Esophagus muscularis mucosa (tissue), 4 donors: Measurements from ENCODE around the gene SLX4IP. TPM values are rescaled to one million over a fixed set of nuclear protein-coding genes. Genes with fewer than 3 reads are reported as not detected.

Experiments used
- DNase-seq: peaks from one replicate; pipeline ENCODE4 v3.0.0-alpha.2; 2017; ENCODE audit errors: extremely low spot score
- H3K27ac ChIP-seq, 4 donors: fragments of 200-600 bp; sonication (generic); replicated peaks in 1 of 4; 1 replicate in 3 of 4; 2 replicates in 1 of 4; pipeline ENCODE4 v1.5.1; 2016 to 2019; ENCODE audit warnings: mild to moderate bottlenecking in 1 of 4
- H3K27me3 ChIP-seq, 4 donors: fragments of 200-600 bp; sonication (generic); one replicate each; pipeline versions ENCODE4 v1.5.1 to v1.6.0; 2016 to 2019
- H3K36me3 ChIP-seq, 4 donors: fragments of 200-600 bp; sonication (generic); one replicate each; pipeline ENCODE4 v1.5.1; 2016 to 2019
- H3K4me1 ChIP-seq, 4 donors: fragments of 200-600 bp; sonication (generic); one replicate each; pipeline ENCODE4 v1.5.1; 2016 to 2019
- H3K4me3 ChIP-seq, 4 donors: fragments of 200-600 bp; sonication (generic); 1 replicate in 2 of 4; 2 replicates in 2 of 4; pipeline ENCODE4 v1.5.1; 2016 to 2019; ENCODE audit warnings: mild to moderate bottlenecking in 4 of 4, moderate library complexity in 1 of 4
- H3K9me3 ChIP-seq, 4 donors: fragments of 200-600 bp; sonication (generic); 1 replicate in 3 of 4; 2 replicates in 1 of 4; pipeline ENCODE4 v1.5.1; 2016 to 2019
- CTCF ChIP-seq, 3 experiments: fragments of 200-600 bp in 2 of 3; fragments of 450-650 bp in 1 of 3; sonication (generic) in 2 of 3; IDR thresholded peaks; one replicate each; pipeline ENCODE4 v1.5.1; 2017 to 2019; ENCODE audit warnings: antibody characterized with exemption in 3 of 3, mild to moderate bottlenecking in 2 of 3, moderate library complexity in 1 of 3
- EP300 ChIP-seq: sonication (generic); formaldehyde crosslinking; IDR thresholded peaks from one replicate; pipeline ENCODE4 v1.6.1; 2017; ENCODE audit warnings: antibody characterized with exemption
- POLR2A ChIP-seq: fragments of 450-650 bp; IDR thresholded peaks from one replicate; pipeline ENCODE4 v1.6.1; 2017; ENCODE audit warnings: antibody characterized with exemption, moderate library complexity, mild to moderate bottlenecking, low read depth
- POLR2AphosphoS5 ChIP-seq, 2 donors: sonication (generic); formaldehyde crosslinking; IDR thresholded peaks; one replicate each; pipeline ENCODE4 v1.6.1; 2017; ENCODE audit warnings: antibody characterized with exemption in 2 of 2
- WGBS: methylation state at CpG from one replicate; pipeline ENCODE4 v1.1.5; 2018; 5-methylcytosine and 5-hydroxymethylcytosine counted together
- intact Hi-C: fragments of 100-400 bp; cut with DNase I; formaldehyde crosslinking; loops from one replicate; pipeline ENCODE4 v1.15.1; 2023
- total RNA-seq, 4 donors: library from RNA; depleted of rRNA; stranded (reverse); fragments of >200 nt; gene quantifications; one replicate each; pipeline versions ENCODE4 v1.1.0 to v1.2.1, GENCODE V29; 2016

Gene SLX4IP
- total RNA-seq, 4 donors from 2014 or later = 1.2 to 2.1 (median 1.5) TPM

GRCh38 chr20:10539818-10540553, 104.9 kb downstream of the SLX4IP start:
- intact Hi-C loops = no loop called here
- WGBS = 93% methylated on average over 7 of the region's 7 CpGs
- Histone ChIP-seq H3K4me3 (no peak overlapping the region), H3K9me3 (no peaks in the 10 kb centered on the region), H3K27me3 (no peaks in the 10 kb centered on the region), H3K27ac (no peak overlapping the region), H3K36me3 (no peaks in the 10 kb centered on the region), H3K4me1 (peaks cover 0 to 8% (median 4%) of the 10 kb centered on the region in 4 donors)
- no peak for DNase-seq
- TF ChIP-seq POLR2AphosphoS5 (IDR thresholded peaks at IDR 0.05) (no peak), POLR2A (no peak), EP300 (no peak), CTCF (IDR thresholded peaks at IDR 0.05) (no peak)

GRCh38 chr20:10540636-10541493, 105.8 kb downstream of the SLX4IP start:
- no peaks in the 10 kb centered on the region for H3K27me3 ChIP-seq
- WGBS = 50% methylated on average over 4 of the region's 4 CpGs
- no peaks in the 10 kb centered on the region for H3K36me3 ChIP-seq
- intact Hi-C loops = no loop called here
- TF ChIP-seq CTCF (IDR thresholded peaks at IDR 0.05) = no peak
- no peak for TF ChIP-seq POLR2A
- TF ChIP-seq POLR2AphosphoS5 (IDR thresholded peaks at IDR 0.05) = no peak
- no peak for TF ChIP-seq EP300
- H3K4me3 ChIP-seq = no peak overlapping the region
- peaks cover 0 to 8% (median 4%) of the 10 kb centered on the region in 4 donors for H3K4me1 ChIP-seq
- no peak overlapping the region for H3K27ac ChIP-seq
- no peaks in the 10 kb centered on the region for H3K9me3 ChIP-seq
- DNase-seq = no peak

GRCh38 chr20:10541668-10542411, 106.7 kb downstream of the SLX4IP start:
- Histone ChIP-seq H3K27ac (no peak overlapping the region), H3K4me1 (peaks cover 0 to 8% (median 4%) of the 10 kb centered on the region in 4 donors), H3K27me3 (no peaks in the 10 kb centered on the region), H3K9me3 (no peaks in the 10 kb centered on the region), H3K4me3 (no peak overlapping the region), H3K36me3 (no peaks in the 10 kb centered on the region)
- no peak for TF ChIP-seq POLR2A
- no peak for TF ChIP-seq CTCF (IDR thresholded peaks at IDR 0.05)
- no peak for TF ChIP-seq EP300
- TF ChIP-seq POLR2AphosphoS5 (IDR thresholded peaks at IDR 0.05) = no peak
- intact Hi-C loops = no loop called here
- WGBS = 80% methylated on average over 2 of the region's 2 CpGs
- DNase-seq = no peak

- no peak for TF ChIP-seq EP300
- TF ChIP-seq CTCF (IDR thresholded peaks at IDR 0.05) = no peak
- TF ChIP-seq POLR2AphosphoS5 (IDR thresholded peaks at IDR 0.05) = no peak
- TF ChIP-seq POLR2A = no peak
Observed at GRCh38 chr20:10542442-10542841, 107.3 kb downstream of the SLX4IP start.

More at GRCh38 chr20:10542442-10542841, 107.3 kb downstream of the SLX4IP start:
- intact Hi-C loops = no loop called here
- DNase-seq = no peak
- Histone ChIP-seq H3K27me3 (no peaks in the 10 kb centered on the region), H3K4me3 (no peak overlapping the region), H3K4me1 (peaks cover 0 to 8% (median 4%) of the 10 kb centered on the region in 4 donors), H3K9me3 (no peaks in the 10 kb centered on the region), H3K27ac (no peak overlapping the region), H3K36me3 (no peaks in the 10 kb centered on the region)
- WGBS = 94% methylated on average over 3 of the region's 3 CpGs
